Ovary (tissue), 9 donors: ENCODE measurements around the gene CTSL. TPM values are rescaled to one million over a fixed set of nuclear protein-coding genes. Genes with fewer than 3 reads are reported as not detected.
A peak's percentile ranks its signal among the peaks of the same experiment; 100 is the strongest.

Experiments
- DNase-seq, 5 donors: peaks; one replicate each; pipeline ENCODE4 v3.0.0-alpha.2; 2019 to 2020
- H3K27ac ChIP-seq, 2 donors: fragments of 200-600 bp; one replicate each; pipeline versions ENCODE4 v1.5.1 to v1.8.0; 2019 to 2022
- H3K27me3 ChIP-seq: fragments of 200-600 bp; one replicate; pipeline ENCODE4 v1.8.0; 2022
- H3K36me3 ChIP-seq: fragments of 200-600 bp; sonication (generic); one replicate; pipeline ENCODE4 v1.5.1; 2019
- H3K4me1 ChIP-seq: one replicate; pipeline ENCODE4 v1.8.1; 2013; ENCODE audit warnings: mild to moderate bottlenecking, moderate library complexity; ENCODE audit not compliant: insufficient read depth
- H3K4me3 ChIP-seq: fragments of 200-600 bp; sonication (generic); one replicate; pipeline ENCODE4 v1.5.1; 2017
- H3K9me3 ChIP-seq, 2 donors: fragments of 200-600 bp in 1 of 2; sonication (generic) in 1 of 2; one replicate each; pipeline versions ENCODE4 v1.5.1 to v1.8.1; 2013 to 2019; ENCODE audit warnings: mild to moderate bottlenecking in 1 of 2, moderate library complexity in 1 of 2
- EP300 ChIP-seq: sonication (generic); formaldehyde crosslinking; IDR thresholded peaks from one replicate; pipeline ENCODE4 v1.6.1; 2017; ENCODE audit warnings: antibody characterized with exemption
- POLR2A ChIP-seq: fragments of 450-650 bp; IDR thresholded peaks from one replicate; pipeline ENCODE4 v1.6.1; 2017; ENCODE audit warnings: antibody characterized with exemption, mild to moderate bottlenecking, moderate library complexity
- WGBS, 3 donors: extraction: QIAGEN DNeasy Blood & Tissue Kit in 1 of 3; methylation state at CpG; one replicate each; pipeline versions ENCODE4 v1.1.5 to v1.1.7; 2013 to 2017; 5-methylcytosine and 5-hydroxymethylcytosine counted together
- intact Hi-C, 4 donors: fragments of 100-400 bp; cut with DNase I; formaldehyde crosslinking; loops; one replicate each; pipeline versions ENCODE4 v1.11.0 to v1.15.1; 2022 to 2023
- polyA plus RNA-seq, 2 donors: library from polyadenylated mRNA; stranded (reverse); fragments of 200-250 nt in 1 of 2; fragments of 350-450 nt in 1 of 2; fragmentation: Illumina TruSeq in 1 of 2; extraction: RNeasy Lipid Tissue Mini Kit (QIAGEN cat#74804) in 1 of 2; gene quantifications; one replicate each; pipeline ENCODE4 v1.2.3, GENCODE V29; 2013 to 2014
- total RNA-seq, 7 donors: library from RNA; depleted of rRNA in 2 of 7; stranded (reverse); fragments of >200 nt in 2 of 7; fragmentation: NEBNext Ultra II Directional in 3 of 7; extraction: Animal tissue kit (Norgen Biotek cat#: 25700) in 3 of 7; gene quantifications; one replicate each; pipeline versions ENCODE4 v1.1.0 to v1.2.4, GENCODE V29; 2016 to 2023
- TF ChIP-seq, protein P1 (sequence below), 3 donors: fragments of 450-650 bp in 2 of 3; fragments of 200-600 bp in 1 of 3; IDR thresholded peaks; one replicate each; pipeline versions ENCODE4 v1.5.1 to v1.8.0; 2016 to 2022; ENCODE audit warnings: antibody characterized with exemption in 3 of 3, mild to moderate bottlenecking in 1 of 3
- donor health status: DM: no; HTN: no; CAD: no; lungs with moderate emphysema.
- donor health status: DM: no; HTN: no; CAD: no.
- donor health status: Bipolar disorder and iron deficiency.
- donor health status: DM: yes; HTN: yes; CAD: no.
- donor health status: DM: no; HTN: no; CAD: no.
- donor health status: DM: yes; HTN: yes; CAD: no.

Gene CTSL
- total and polyA plus RNA-seq, 9 donors = 94.0 to 219 (median 115) TPM

DNA sequence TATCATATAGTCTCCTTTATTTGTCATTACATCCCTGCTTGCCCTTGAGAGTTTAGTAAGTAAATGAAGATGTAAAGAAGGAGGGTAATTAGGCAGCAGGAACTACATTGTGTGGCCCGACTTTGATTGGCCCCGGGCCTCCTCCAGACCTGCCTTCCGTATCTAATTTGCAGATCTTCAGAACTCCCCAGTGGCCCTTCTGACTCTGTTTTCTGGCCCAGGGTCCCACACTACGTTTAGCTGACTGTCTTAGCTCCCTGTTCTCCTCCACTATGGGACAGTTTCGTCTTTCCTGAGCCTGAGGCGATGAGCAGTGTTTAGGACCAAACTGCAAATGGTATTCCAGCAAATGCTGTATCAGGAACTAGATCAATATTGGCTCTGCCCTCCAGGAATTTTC is 21.6 kb upstream of the CTSL start:
- Histone ChIP-seq H3K4me3 (no peak overlapping the region), H3K36me3 (no peaks in the 10 kb centered on the region), H3K27me3 (no peaks in the 10 kb centered on the region), H3K4me1 (no peaks in the 10 kb centered on the region), H3K9me3 (no peaks in the 10 kb centered on the region), H3K27ac (peak overlapping the region in 1 of 2 donors; percentile 8)
- 75 to 82% (median 78%) methylated on average over 6 of the region's 6 CpGs for WGBS, 3 donors
- no peak for TF ChIP-seq POLR2A
- TF ChIP-seq, protein P1, sequence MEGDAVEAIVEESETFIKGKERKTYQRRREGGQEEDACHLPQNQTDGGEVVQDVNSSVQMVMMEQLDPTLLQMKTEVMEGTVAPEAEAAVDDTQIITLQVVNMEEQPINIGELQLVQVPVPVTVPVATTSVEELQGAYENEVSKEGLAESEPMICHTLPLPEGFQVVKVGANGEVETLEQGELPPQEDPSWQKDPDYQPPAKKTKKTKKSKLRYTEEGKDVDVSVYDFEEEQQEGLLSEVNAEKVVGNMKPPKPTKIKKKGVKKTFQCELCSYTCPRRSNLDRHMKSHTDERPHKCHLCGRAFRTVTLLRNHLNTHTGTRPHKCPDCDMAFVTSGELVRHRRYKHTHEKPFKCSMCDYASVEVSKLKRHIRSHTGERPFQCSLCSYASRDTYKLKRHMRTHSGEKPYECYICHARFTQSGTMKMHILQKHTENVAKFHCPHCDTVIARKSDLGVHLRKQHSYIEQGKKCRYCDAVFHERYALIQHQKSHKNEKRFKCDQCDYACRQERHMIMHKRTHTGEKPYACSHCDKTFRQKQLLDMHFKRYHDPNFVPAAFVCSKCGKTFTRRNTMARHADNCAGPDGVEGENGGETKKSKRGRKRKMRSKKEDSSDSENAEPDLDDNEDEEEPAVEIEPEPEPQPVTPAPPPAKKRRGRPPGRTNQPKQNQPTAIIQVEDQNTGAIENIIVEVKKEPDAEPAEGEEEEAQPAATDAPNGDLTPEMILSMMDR (IDR thresholded peaks at IDR 0.05) = no peak
- no peak for TF ChIP-seq EP300
- intact Hi-C loops = no loop called here
- DNase-seq = no peak

GRCh38 chr9:87706066-87706739 is 19.7 kb upstream of the CTSL start:
- no peaks in the 10 kb centered on the region for H3K36me3 ChIP-seq

DNA sequence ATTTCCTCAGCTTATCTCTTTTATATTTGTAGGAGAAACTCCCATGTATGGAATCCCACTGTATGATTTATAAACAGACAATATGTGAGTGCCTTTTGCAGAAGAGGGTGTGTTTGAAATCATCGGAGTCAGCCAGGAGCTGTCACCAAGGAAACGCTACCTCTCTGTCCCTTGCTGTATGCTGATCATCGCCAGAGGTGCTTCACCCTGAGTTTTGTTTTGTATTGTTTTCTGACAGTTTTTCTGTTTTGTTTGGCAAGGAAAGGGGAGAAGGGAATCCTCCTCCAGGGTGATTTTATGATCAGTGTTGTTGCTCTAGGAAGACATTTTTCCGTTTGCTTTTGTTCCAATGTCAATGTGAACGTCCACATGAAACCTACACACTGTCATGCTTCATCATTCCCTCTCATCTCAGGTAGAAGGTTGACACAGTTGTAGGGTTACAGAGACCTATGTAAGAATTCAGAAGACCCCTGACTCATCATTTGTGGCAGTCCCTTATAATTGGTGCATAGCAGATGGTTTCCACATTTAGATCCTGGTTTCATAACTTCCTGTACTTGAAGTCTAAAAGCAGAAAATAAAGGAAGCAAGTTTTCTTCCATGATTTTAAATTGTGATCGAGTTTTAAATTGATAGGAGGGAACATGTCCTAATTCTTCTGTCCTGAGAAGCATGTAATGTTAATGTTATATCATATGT is 18.0 kb upstream of the CTSL start:
- no peak for DNase-seq
- H3K27ac ChIP-seq = no peak overlapping the region
- 24 to 29% (median 25%) methylated on average over 6 of the region's 6 CpGs for WGBS, 3 donors

More at GRCh38 chr9:87706066-87706739, 19.7 kb upstream of the CTSL start:
- Histone ChIP-seq H3K27ac (no peak overlapping the region), H3K4me3 (no peak overlapping the region), H3K4me1 (no peaks in the 10 kb centered on the region), H3K27me3 (no peaks in the 10 kb centered on the region), H3K9me3 (no peaks in the 10 kb centered on the region)
- DNase-seq = no peak
- TF ChIP-seq POLR2A (no peak), EP300 (no peak)
- TF ChIP-seq, protein P1 (IDR thresholded peaks at IDR 0.05) = no peak
- 93 to 94% (median 93%) methylated on average over 36 to 39 of the region's 39 CpGs for WGBS, 3 donors
- intact Hi-C loops = no loop called here

GRCh38 chr9:87708546-87708945 is 17.4 kb upstream of the CTSL start:
- intact Hi-C loops = no loop called here
- WGBS, 3 donors = 63 to 74% (median 63%) methylated on average over 5 of the region's 5 CpGs
- Histone ChIP-seq H3K9me3 (no peaks in the 10 kb centered on the region), H3K4me1 (peaks cover 13% of the 10 kb centered on the region), H3K4me3 (no peak overlapping the region), H3K36me3 (no peaks in the 10 kb centered on the region), H3K27me3 (no peaks in the 10 kb centered on the region), H3K27ac (no peak overlapping the region)
- DNase-seq = no peak
- TF ChIP-seq, protein P1 (IDR thresholded peaks at IDR 0.05) = no peak
- no peak for TF ChIP-seq POLR2A
- TF ChIP-seq EP300 = no peak

More for the DNA sequence above, 18.0 kb upstream of the CTSL start:
- Histone ChIP-seq H3K36me3 (no peaks in the 10 kb centered on the region), H3K27me3 (no peaks in the 10 kb centered on the region), H3K9me3 (no peaks in the 10 kb centered on the region), H3K4me3 (no peak overlapping the region), H3K4me1 (peaks cover 9% of the 10 kb centered on the region)
- intact Hi-C loops = no loop called here
- TF ChIP-seq POLR2A (no peak), EP300 (no peak)
- TF ChIP-seq, protein P1 (IDR thresholded peaks at IDR 0.05) = no peak
